ENCODE measurements around the gene IL15. TPM values are rescaled to one million over a fixed set of nuclear protein-coding genes. Genes with fewer than 3 reads are reported as not detected.

Gene IL15
- total RNA-seq, 2 donors from 2014 or later, result 1.2 to 2.0 TPM

GRCh38 chr4:141656031-141656430, 19.6 kb downstream of the IL15 start:
- 88% methylated on average over 3 of the region's 3 CpGs for WGBS
- H3K27me3 ChIP-seq (replicated peaks; ENCODE audit: insufficient read depth), result no peaks in the 10 kb centered on the region
- TF ChIP-seq POLR2A (IDR thresholded peaks at IDR 0.05), result no peak
- TF ChIP-seq CTCF (IDR thresholded peaks at IDR 0.05), result no peak
- no peak for TF ChIP-seq POLR2AphosphoS5 (IDR thresholded peaks at IDR 0.05)
- no peak overlapping the region for H3K4me3 ChIP-seq
- no peaks in the 10 kb centered on the region for H3K36me3 ChIP-seq
- no peaks in the 10 kb centered on the region for H3K4me1 ChIP-seq (replicated peaks)
- DNase-seq (ENCODE audit: low spot score), result no peak
- no peaks in the 10 kb centered on the region for H3K9me3 ChIP-seq
- no peak overlapping the region for H3K27ac ChIP-seq
- intact Hi-C loops (cut with DNase I), result loop anchor here (10.0 kb wide), 1 partner anchor 311 kb away; no protein-coding TSS in a partner anchor

- Histone ChIP-seq H3K4me1 (replicated peaks) (no peaks in the 10 kb centered on the region), H3K9me3 (no peaks in the 10 kb centered on the region), H3K36me3 (no peaks in the 10 kb centered on the region), H3K27ac (no peak overlapping the region), H3K27me3 (replicated peaks; ENCODE audit: insufficient read depth) (no peaks in the 10 kb centered on the region), H3K4me3 (no peak overlapping the region)
- TF ChIP-seq POLR2AphosphoS5 (IDR thresholded peaks at IDR 0.05), result no peak
- no peak for TF ChIP-seq POLR2A (IDR thresholded peaks at IDR 0.05)
- no peak for TF ChIP-seq CTCF (IDR thresholded peaks at IDR 0.05)
- WGBS, result 88% methylated on average over 5 of the region's 5 CpGs
- DNase-seq (ENCODE audit: low spot score), result no peak
- intact Hi-C loops (cut with DNase I), result loop anchor here (10.0 kb wide), 1 partner anchor 313 kb away; no protein-coding TSS in a partner anchor
Measured at GRCh38 chr4:141657550-141658250, 21.3 kb downstream of the IL15 start.

- intact Hi-C loops (cut with DNase I), result loop anchor here (10.0 kb wide), 1 partner anchor 314 kb away; no protein-coding TSS in a partner anchor
- WGBS, result 98% methylated on average over 2 of the region's 2 CpGs
- no peaks in the 10 kb centered on the region for H3K36me3 ChIP-seq
- H3K27me3 ChIP-seq (replicated peaks; ENCODE audit: insufficient read depth), result no peaks in the 10 kb centered on the region
- no peak overlapping the region for H3K4me3 ChIP-seq
- TF ChIP-seq POLR2AphosphoS5 (IDR thresholded peaks at IDR 0.05) (no peak), POLR2A (IDR thresholded peaks at IDR 0.05) (no peak), CTCF (IDR thresholded peaks at IDR 0.05) (no peak)
- no peaks in the 10 kb centered on the region for H3K9me3 ChIP-seq
- DNase-seq (ENCODE audit: low spot score), result no peak
- no peaks in the 10 kb centered on the region for H3K4me1 ChIP-seq (replicated peaks)
- H3K27ac ChIP-seq, result no peak overlapping the region
Measured at GRCh38 chr4:141658309-141658708, 21.9 kb downstream of the IL15 start.

- Histone ChIP-seq H3K4me3 (no peak overlapping the region), H3K27me3 (replicated peaks; ENCODE audit: insufficient read depth) (no peaks in the 10 kb centered on the region), H3K9me3 (no peaks in the 10 kb centered on the region), H3K36me3 (no peaks in the 10 kb centered on the region), H3K4me1 (replicated peaks) (no peaks in the 10 kb centered on the region), H3K27ac (no peak overlapping the region)
- DNase-seq (ENCODE audit: low spot score), result no peak
- 89% methylated on average over 1 of the region's 1 CpG for WGBS
- TF ChIP-seq POLR2A (IDR thresholded peaks at IDR 0.05) (no peak), CTCF (IDR thresholded peaks at IDR 0.05) (no peak), POLR2AphosphoS5 (IDR thresholded peaks at IDR 0.05) (no peak)
- intact Hi-C loops (cut with DNase I), result loop anchor here (10.0 kb wide), 1 partner anchor 315 kb away; no protein-coding TSS in a partner anchor
Measured at GRCh38 chr4:141659539-141659938, 23.2 kb downstream of the IL15 start.

- TF ChIP-seq CTCF (IDR thresholded peaks at IDR 0.05), result no peak
- no peak for TF ChIP-seq POLR2A (IDR thresholded peaks at IDR 0.05)
- no peak for TF ChIP-seq POLR2AphosphoS5 (IDR thresholded peaks at IDR 0.05)
- Histone ChIP-seq H3K4me1 (replicated peaks) (no peaks in the 10 kb centered on the region), H3K9me3 (no peaks in the 10 kb centered on the region), H3K36me3 (no peaks in the 10 kb centered on the region), H3K4me3 (no peak overlapping the region), H3K27me3 (replicated peaks; ENCODE audit: insufficient read depth) (no peaks in the 10 kb centered on the region), H3K27ac (no peak overlapping the region)
- intact Hi-C loops (cut with DNase I), result no loop called here
- DNase-seq (ENCODE audit: low spot score), result no peak
- WGBS, result 79% methylated on average over 1 of the region's 1 CpG
Measured at GRCh38 chr4:141660880-141661279, 24.5 kb downstream of the IL15 start.

Measured in prostate gland (tissue), 2 donors.